ENCODE measurements around the gene GUCA1A.

DNA sequence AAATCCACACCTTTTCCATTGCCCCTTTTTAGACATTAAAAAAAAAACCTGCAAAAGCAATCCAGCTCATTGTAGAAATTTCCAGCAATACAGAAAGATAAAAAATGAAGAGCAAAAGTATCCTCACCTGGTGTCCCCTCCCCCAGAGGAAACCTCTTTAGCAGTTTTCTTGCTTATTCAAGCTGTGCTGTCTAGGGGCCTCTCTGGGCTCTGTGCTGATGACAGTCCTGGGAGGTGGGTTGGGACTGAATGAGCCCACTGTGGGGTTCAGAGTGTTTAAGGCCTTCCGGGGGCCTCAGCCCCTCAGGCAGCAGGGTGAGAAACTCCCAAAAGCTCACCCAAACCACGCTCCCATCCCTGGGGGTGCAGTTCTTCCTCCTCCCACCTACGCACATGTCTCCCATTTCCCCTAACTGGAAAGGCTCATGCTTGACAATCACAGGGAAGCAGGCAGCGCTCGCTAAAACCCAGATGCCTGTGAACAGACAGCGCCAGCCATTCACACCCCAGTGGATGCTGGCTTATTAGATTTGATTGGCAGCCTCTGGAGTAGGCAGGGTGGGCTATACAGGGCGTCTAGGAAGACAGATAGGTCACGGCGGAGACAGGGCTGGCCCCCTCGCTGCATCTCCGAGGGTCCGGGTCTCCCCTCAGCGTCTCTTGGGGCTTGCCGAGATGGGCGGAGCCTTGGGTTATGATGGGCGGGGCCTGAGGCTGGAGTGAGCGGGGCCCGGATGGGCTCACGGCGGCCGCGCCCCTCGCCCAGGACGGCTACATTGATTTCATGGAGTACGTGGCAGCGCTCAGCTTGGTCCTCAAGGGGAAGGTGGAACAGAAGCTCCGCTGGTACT, 4.6 kb downstream of the GUCA1A start:
- TF ChIP-seq, protein P1, sequence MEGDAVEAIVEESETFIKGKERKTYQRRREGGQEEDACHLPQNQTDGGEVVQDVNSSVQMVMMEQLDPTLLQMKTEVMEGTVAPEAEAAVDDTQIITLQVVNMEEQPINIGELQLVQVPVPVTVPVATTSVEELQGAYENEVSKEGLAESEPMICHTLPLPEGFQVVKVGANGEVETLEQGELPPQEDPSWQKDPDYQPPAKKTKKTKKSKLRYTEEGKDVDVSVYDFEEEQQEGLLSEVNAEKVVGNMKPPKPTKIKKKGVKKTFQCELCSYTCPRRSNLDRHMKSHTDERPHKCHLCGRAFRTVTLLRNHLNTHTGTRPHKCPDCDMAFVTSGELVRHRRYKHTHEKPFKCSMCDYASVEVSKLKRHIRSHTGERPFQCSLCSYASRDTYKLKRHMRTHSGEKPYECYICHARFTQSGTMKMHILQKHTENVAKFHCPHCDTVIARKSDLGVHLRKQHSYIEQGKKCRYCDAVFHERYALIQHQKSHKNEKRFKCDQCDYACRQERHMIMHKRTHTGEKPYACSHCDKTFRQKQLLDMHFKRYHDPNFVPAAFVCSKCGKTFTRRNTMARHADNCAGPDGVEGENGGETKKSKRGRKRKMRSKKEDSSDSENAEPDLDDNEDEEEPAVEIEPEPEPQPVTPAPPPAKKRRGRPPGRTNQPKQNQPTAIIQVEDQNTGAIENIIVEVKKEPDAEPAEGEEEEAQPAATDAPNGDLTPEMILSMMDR (conservative IDR thresholded peaks at IDR 0.05; ENCODE audit: low read length), result no peak
- no peak for TF ChIP-seq EZH2phosphoT487 (IDR thresholded peaks at IDR 0.05; ENCODE audit: borderline replicate concordance, low read depth, low read length)
